Activated CD8-positive, alpha-beta memory T cell treated with anti-CD3 and anti-CD28 coated beads for 1 hour (primary cell): ENCODE data around the gene RSPO4.

ENCODE experiments used
- DNase-seq, 2 donors: peaks; one replicate each; pipeline ENCODE4 v3.0.0-alpha.2; 2020; ENCODE audit warnings: low read depth in 1 of 2; ENCODE audit errors: extremely low read depth in 1 of 2

Gene RSPO4

GRCh38 chr20:910870-911770 is 91.0 kb downstream of the RSPO4 start:
- DNase-seq, result no peak

GRCh38 chr20:910132-910869 is 91.8 kb downstream of the RSPO4 start:
- no peak for DNase-seq

DNA sequence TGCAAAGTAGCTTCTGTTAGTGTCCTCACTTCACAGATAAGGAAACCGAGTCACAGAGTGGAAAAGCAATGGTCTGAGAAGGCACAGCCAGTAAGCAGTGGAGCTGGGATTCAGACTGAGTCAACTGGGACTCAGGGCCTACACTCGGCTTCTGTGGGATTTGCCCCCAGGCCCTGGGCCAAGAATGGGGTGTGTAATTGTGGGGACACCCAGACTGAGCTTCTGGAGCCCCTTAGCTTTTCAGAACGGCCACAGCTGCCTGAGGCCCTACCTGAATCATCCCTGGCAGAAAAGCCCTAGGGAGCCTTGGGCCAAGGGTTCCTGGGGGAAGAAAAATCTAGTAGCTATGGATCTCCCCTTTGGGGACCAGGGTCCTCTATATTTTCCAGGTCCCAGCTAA is 92.5 kb downstream of the RSPO4 start:
- DNase-seq, result no peak
